ENCODE results near the gene FHAD1.

DNA sequence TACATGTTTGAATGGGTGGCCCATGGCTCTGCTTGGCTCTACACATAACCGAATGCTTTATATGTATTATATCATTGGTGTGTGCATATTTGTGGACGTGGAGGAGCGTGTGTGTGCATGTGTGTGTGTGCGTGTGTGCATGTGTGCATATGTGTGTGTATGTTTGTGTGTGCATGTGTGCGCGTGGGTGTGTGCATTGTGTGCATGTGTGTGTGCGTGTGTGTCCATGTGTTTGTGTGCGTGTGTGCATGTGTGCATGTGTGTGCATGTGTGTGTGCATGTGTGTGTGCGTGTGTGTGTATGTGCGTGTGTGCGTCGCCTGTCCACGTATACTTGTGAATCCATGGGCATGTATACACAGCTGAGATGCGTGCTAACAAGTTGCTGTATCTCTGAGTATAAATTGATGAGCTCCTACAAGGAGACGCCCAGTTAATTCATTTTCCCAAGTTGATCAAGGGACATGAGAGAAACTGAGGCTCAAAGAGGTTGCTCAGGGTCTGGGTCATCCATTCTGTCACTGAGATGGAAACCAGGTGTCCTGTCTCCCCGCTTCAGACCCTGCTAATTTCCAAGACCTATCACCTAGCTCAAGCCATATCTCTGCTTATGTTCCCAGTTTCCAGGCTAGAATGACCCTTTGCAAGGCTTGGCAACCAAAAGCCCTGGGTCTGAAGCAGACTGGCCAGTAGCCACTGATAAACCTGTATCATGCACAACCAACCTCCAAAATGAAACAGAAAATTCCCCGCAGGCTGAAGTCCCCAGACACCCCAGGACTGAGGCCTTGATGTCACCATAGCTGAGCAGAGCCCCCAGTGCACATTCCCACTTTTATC is 188.4 kb downstream of the FHAD1 start:
- TF ChIP-seq, protein P1, sequence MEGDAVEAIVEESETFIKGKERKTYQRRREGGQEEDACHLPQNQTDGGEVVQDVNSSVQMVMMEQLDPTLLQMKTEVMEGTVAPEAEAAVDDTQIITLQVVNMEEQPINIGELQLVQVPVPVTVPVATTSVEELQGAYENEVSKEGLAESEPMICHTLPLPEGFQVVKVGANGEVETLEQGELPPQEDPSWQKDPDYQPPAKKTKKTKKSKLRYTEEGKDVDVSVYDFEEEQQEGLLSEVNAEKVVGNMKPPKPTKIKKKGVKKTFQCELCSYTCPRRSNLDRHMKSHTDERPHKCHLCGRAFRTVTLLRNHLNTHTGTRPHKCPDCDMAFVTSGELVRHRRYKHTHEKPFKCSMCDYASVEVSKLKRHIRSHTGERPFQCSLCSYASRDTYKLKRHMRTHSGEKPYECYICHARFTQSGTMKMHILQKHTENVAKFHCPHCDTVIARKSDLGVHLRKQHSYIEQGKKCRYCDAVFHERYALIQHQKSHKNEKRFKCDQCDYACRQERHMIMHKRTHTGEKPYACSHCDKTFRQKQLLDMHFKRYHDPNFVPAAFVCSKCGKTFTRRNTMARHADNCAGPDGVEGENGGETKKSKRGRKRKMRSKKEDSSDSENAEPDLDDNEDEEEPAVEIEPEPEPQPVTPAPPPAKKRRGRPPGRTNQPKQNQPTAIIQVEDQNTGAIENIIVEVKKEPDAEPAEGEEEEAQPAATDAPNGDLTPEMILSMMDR (IDR thresholded peaks at IDR 0.05; ENCODE audit: low read depth, low read length) = no peak
- no peak for TF ChIP-seq POLR2A (IDR thresholded peaks at IDR 0.05; ENCODE audit: extremely low read depth, insufficient read length)
